HTR-8/SVneo (cell line): ENCODE measurements around the gene NFKBIZ.
A peak's percentile ranks its signal among the peaks of the same experiment; 100 is the strongest.
"Not testable (repeated sequence)": the region's sequence is repeated elsewhere in the genome, so short reads cannot be mapped to it uniquely, and the experiment has no call there.

Experiments
- DNase-seq: peaks from one replicate; pipeline ENCODE4 v3.0.0; 2011; ENCODE audit warnings: low spot score, mixed read lengths; ENCODE audit not compliant: insufficient read length
- FAIRE-seq: peaks from 2 replicates; lab custom pipeline; 2011; peaks lifted over from hg19 to GRCh38; lab: Jason Lieb, UNC

NFKBIZ gene

GRCh38 chr3:101902041-101902440 lies 52.7 kb downstream of the NFKBIZ start:
- FAIRE-seq (peak; percentile 93), DNase-seq (peak; percentile 60)

GRCh38 chr3:101903451-101903871 lies 54.1 kb downstream of the NFKBIZ start:
- FAIRE-seq, result peak; percentile 74
- no peak for DNase-seq

- not testable (repeated sequence) for DNase-seq, FAIRE-seq
These were observed 56.3 kb downstream of the NFKBIZ start for GRCh38 chr3:101905573-101905972.
